Measurements from ENCODE around the gene WNT7B. TPM values are rescaled to one million over a fixed set of nuclear protein-coding genes. Genes with fewer than 3 reads are reported as not detected.

Gene WNT7B
- total RNA-seq, 4 donors from 2014 or later, result not detected

DNA sequence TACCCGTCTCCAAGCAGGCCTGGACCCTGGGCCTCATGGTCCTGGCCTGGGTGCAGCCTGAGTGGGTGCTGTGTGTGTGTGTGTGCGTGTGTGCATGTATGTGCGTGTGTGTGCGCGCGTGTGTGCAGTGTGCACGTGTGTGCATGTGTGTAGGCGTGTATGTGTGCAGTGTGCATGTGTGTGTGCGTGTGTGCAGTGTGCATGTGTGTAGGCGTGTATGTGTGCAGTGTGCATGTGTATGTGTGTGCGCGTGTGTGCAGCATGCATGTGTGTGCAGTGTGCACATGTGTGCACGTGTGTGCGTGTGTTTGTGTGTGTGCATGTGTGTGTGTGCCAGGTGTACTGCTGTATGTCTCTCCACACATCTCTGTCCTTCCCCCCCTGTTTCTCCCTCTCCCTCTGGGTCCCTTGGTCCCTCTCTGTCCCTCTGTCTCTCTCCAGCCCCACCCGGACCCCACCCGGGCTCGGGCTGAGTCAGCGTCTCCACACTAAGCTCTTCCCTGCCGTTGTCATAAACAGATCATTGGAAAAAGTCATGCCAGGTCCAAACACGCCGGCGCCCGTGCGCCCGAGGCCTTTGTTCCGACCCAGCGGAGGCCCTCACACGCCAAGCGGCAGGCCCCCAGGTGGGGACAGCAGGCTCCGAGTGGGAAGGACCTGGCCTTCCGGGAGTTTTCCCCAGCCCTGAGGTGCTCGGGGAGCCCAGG is 34.0 kb downstream of the WNT7B start:
- H3K27ac ChIP-seq, result no peak overlapping the region
- H3K36me3 ChIP-seq, result no peaks in the 10 kb centered on the region
- 78 to 85% methylated on average over 9 to 32 of the region's 32 CpGs for WGBS, 2 donors (ENCODE audit: low coverage in 1 of 2)
- H3K4me3 ChIP-seq, result no peak overlapping the region
- no peaks in the 10 kb centered on the region for H3K4me1 ChIP-seq
- intact Hi-C loops (cut with DNase I; ENCODE audit: low total_unique reads) (no loop called here), in situ Hi-C loops (cut with MboI; ENCODE audit: low pct_ligation_motif_present in 1 of 4, low pct_unique_long_range_greater_than_20kb in 1 of 4, low sequenced_read_pairs in 3 of 4) (no loop called here)
- no peaks in the 10 kb centered on the region for H3K27me3 ChIP-seq
- TF ChIP-seq CTCF (IDR thresholded peaks at IDR 0.05) (no peak), POLR2AphosphoS5 (IDR thresholded peaks at IDR 0.05) (no peak), POLR2A (IDR thresholded peaks at IDR 0.05) (no peak), EP300 (IDR thresholded peaks at IDR 0.05; ENCODE audit: low read depth) (no peak)
- no peaks in the 10 kb centered on the region for H3K9me3 ChIP-seq
- DNase-seq, result no peak

GRCh38 chr22:45942344-45942743 is 34.6 kb downstream of the WNT7B start:
- 91% methylated on average over 9 of the region's 9 CpGs; no CpG with 5 or more reads in 1 of the 2 donors for whole genome bisulfite sequencing, 2 donors (ENCODE audit: low coverage in 1 of 2)

DNA sequence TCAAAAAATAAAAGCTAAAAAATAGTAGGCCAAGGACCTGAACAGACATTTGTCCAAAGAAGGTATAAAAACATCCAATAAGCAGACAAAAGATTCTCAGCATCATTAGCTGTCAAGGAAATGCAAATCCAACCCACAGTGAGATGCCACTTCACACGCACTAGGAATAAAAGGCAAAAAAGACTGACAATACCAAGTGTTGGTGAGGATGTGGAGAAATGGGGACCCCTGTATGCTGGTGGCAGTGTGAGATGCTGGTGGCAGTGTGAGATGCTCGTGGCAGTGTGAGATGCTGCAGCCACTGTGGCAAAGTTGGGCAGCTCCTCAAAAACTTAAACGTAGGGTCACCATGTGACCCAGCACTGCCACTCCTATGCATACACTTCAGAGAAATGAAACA is 38.0 kb downstream of the WNT7B start:
- WGBS, 2 donors (ENCODE audit: low coverage in 1 of 2), result 61 to 79% methylated on average over 3 of the region's 3 CpGs
- H3K9me3 ChIP-seq, result no peaks in the 10 kb centered on the region
- intact Hi-C loops (cut with DNase I; ENCODE audit: low total_unique reads), result no loop called here
- H3K4me1 ChIP-seq, result no peaks in the 10 kb centered on the region
- H3K27me3 ChIP-seq, result peaks cover 19% of the 10 kb centered on the region
- TF ChIP-seq POLR2A (IDR thresholded peaks at IDR 0.05) (no peak), POLR2AphosphoS5 (IDR thresholded peaks at IDR 0.05) (no peak), EP300 (IDR thresholded peaks at IDR 0.05; ENCODE audit: low read depth) (no peak), CTCF (IDR thresholded peaks at IDR 0.05) (no peak)
- H3K4me3 ChIP-seq, result no peak overlapping the region
- no peak overlapping the region for H3K27ac ChIP-seq
- DNase-seq, result no peak
- in situ Hi-C loops (cut with MboI; ENCODE audit: low pct_ligation_motif_present in 1 of 4, low pct_unique_long_range_greater_than_20kb in 1 of 4, low sequenced_read_pairs in 3 of 4), result no loop called here
- H3K36me3 ChIP-seq, result no peaks in the 10 kb centered on the region

More at GRCh38 chr22:45942344-45942743, 34.6 kb downstream of the WNT7B start:
- no peaks in the 10 kb centered on the region for H3K9me3 ChIP-seq
- no peaks in the 10 kb centered on the region for H3K36me3 ChIP-seq
- DNase-seq, result no peak
- intact Hi-C loops (cut with DNase I; ENCODE audit: low total_unique reads) (no loop called here), in situ Hi-C loops (cut with MboI; ENCODE audit: low pct_ligation_motif_present in 1 of 4, low pct_unique_long_range_greater_than_20kb in 1 of 4, low sequenced_read_pairs in 3 of 4) (no loop called here)
- no peak overlapping the region for H3K27ac ChIP-seq
- H3K27me3 ChIP-seq, result no peaks in the 10 kb centered on the region
- H3K4me1 ChIP-seq, result no peaks in the 10 kb centered on the region
- H3K4me3 ChIP-seq, result no peak overlapping the region
- no peak for TF ChIP-seq EP300 (IDR thresholded peaks at IDR 0.05; ENCODE audit: low read depth)
- TF ChIP-seq POLR2A (IDR thresholded peaks at IDR 0.05), result no peak
- TF ChIP-seq POLR2AphosphoS5 (IDR thresholded peaks at IDR 0.05), result no peak
- no peak for TF ChIP-seq CTCF (IDR thresholded peaks at IDR 0.05)

- intact Hi-C loops (cut with DNase I; ENCODE audit: low total_unique reads) (no loop called here), in situ Hi-C loops (cut with MboI; ENCODE audit: low pct_ligation_motif_present in 1 of 4, low pct_unique_long_range_greater_than_20kb in 1 of 4, low sequenced_read_pairs in 3 of 4) (no loop called here)
- peaks cover 27% of the 10 kb centered on the region for H3K27me3 ChIP-seq
- TF ChIP-seq POLR2A (IDR thresholded peaks at IDR 0.05) (no peak), POLR2AphosphoS5 (IDR thresholded peaks at IDR 0.05) (no peak), CTCF (IDR thresholded peaks at IDR 0.05) (no peak), EP300 (IDR thresholded peaks at IDR 0.05; ENCODE audit: low read depth) (no peak)
- no peak for DNase-seq
- WGBS, 2 donors (ENCODE audit: low coverage in 1 of 2), result 80 to 94% methylated on average over 8 of the region's 8 CpGs
- H3K27ac ChIP-seq, result no peak overlapping the region
- H3K4me3 ChIP-seq, result no peak overlapping the region
- no peaks in the 10 kb centered on the region for H3K36me3 ChIP-seq
- no peaks in the 10 kb centered on the region for H3K4me1 ChIP-seq
- no peaks in the 10 kb centered on the region for H3K9me3 ChIP-seq
Observed at GRCh38 chr22:45937960-45938359, 39.0 kb downstream of the WNT7B start.

Measured in transverse colon (tissue), 4 donors.